GM18951 (cell line): ENCODE results near the gene RLN1.

Experiments
- POLR2A ChIP-seq: IDR thresholded peaks from 4 replicates; pipeline ENCODE4 v1.6.1; 2011; ENCODE audit warnings: mild to moderate bottlenecking; ENCODE audit not compliant: insufficient read length, insufficient read depth; ENCODE audit errors: extremely low read depth
- in situ Hi-C: fragments of 300-500 bp; cut with MboI; formaldehyde crosslinking; loops from one replicate; pipeline ENCODE4 v1.12.0; 2022; ENCODE audit warnings: low sequenced_read_pairs, mixed read lengths, inconsistent platforms; ENCODE audit not compliant: unreplicated experiment

Gene RLN1

GRCh38 chr9:5301544-5301943 is 38.1 kb downstream of the RLN1 start:
- no peak for TF ChIP-seq POLR2A
- in situ Hi-C loops, result no loop called here

- TF ChIP-seq POLR2A, result no peak
- in situ Hi-C loops, result no loop called here
These were observed 47.5 kb downstream of the RLN1 start for GRCh38 chr9:5292141-5292540.

DNA sequence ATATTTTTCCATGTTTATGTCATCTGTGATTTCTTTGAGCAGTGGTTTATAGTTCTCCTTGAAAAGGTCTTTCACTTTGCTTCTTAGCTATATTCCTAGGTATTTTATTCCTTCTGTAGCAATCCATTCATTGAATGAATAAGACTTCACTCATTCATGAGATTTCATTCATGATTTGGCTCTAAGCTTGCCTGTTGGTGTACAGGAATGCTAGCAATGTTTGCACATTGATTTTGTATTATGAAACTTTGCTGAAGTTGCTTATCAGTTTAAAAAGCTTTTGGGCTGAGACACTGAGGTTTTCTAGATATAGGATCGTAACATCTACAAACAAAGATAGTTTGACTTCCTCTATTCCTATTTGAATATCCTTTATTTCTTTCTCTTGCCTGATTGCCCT is 51.1 kb downstream of the RLN1 start:
- TF ChIP-seq POLR2A, result no peak
- in situ Hi-C loops, result no loop called here

GRCh38 chr9:5286262-5286661 is 53.4 kb downstream of the RLN1 start:
- TF ChIP-seq POLR2A, result no peak
- in situ Hi-C loops, result no loop called here
